NCI-H2171 (cell line): ENCODE results near the gene CRP.
"Not testable (repeated sequence)": the region's sequence is repeated elsewhere in the genome, so short reads cannot be mapped to it uniquely, and the experiment has no call there.

Experiments used
- DNase-seq: peaks from one replicate; lab custom pipeline; 2025; lab: John Stamatoyannopoulos, UW

The CRP gene

GRCh38 chr1:159714529-159714928 is at the start of gene CRP:
TSS of gene CRP (minus strand) at chr1:159714589. CDS start at chr1:159714485, 104 bp downstream.
- DNase-seq: no peak

- DNase-seq: no peak
Observed at GRCh38 chr1:159763686-159764085, 49.3 kb upstream of the CRP start.

- no peak for DNase-seq
Observed at GRCh38 chr1:159756397-159756796, 42.0 kb upstream of the CRP start.

- DNase-seq: no peak
Observed at GRCh38 chr1:159755451-159756007, 41.1 kb upstream of the CRP start.

- no peak for DNase-seq
Observed at GRCh38 chr1:159753386-159753785, 39.0 kb upstream of the CRP start.

- no peak for DNase-seq
Observed at GRCh38 chr1:159752135-159752580, 37.8 kb upstream of the CRP start.

- DNase-seq: no peak
Observed at GRCh38 chr1:159751031-159751430, 36.6 kb upstream of the CRP start.

GRCh38 chr1:159750621-159751020 is 36.2 kb upstream of the CRP start:
- no peak for DNase-seq

GRCh38 chr1:159749630-159750029 is 35.2 kb upstream of the CRP start:
- DNase-seq: no peak

- DNase-seq: no peak
Observed at GRCh38 chr1:159748370-159748769, 34.0 kb upstream of the CRP start.

GRCh38 chr1:159746666-159747065 is 32.3 kb upstream of the CRP start:
- no peak for DNase-seq

GRCh38 chr1:159743651-159744410 is 29.4 kb upstream of the CRP start:
- DNase-seq: no peak

- no peak for DNase-seq
Observed at GRCh38 chr1:159737238-159737916, 23.0 kb upstream of the CRP start.

- DNase-seq: not testable (repeated sequence)
Observed at GRCh38 chr1:159723188-159723587, 8.8 kb upstream of the CRP start.

GRCh38 chr1:159719990-159720389 is 5.6 kb upstream of the CRP start:
- no peak for DNase-seq

- no peak for DNase-seq
Observed at GRCh38 chr1:159715855-159716254, 1.5 kb upstream of the CRP start.

- no peak for DNase-seq
Observed at GRCh38 chr1:159712080-159712479, 2.3 kb downstream of the CRP start.

- DNase-seq: no peak
Observed at GRCh38 chr1:159707472-159708260, 6.7 kb downstream of the CRP start.

- DNase-seq: no peak
Observed at GRCh38 chr1:159705904-159706256, 8.5 kb downstream of the CRP start.

- no peak for DNase-seq
Observed at GRCh38 chr1:159705251-159705903, 9.0 kb downstream of the CRP start.

- no peak for DNase-seq
Observed at GRCh38 chr1:159704481-159704880, 9.9 kb downstream of the CRP start.

GRCh38 chr1:159700312-159700711 is 14.1 kb downstream of the CRP start:
- no peak for DNase-seq
